Uterus (tissue), 4 donors: ENCODE measurements around the gene STK25. TPM values are rescaled to one million over a fixed set of nuclear protein-coding genes. Genes with fewer than 3 reads are reported as not detected.

Experiments
- DNase-seq, 2 donors: peaks; one replicate each; pipeline ENCODE4 v3.0.0-alpha.2; 2019 to 2020
- H3K27ac ChIP-seq, 2 donors: fragments of 200-600 bp; sonication (generic); 1 replicate in 1 of 2; 2 replicates in 1 of 2; pipeline ENCODE4 v1.5.1; 2016 to 2018
- H3K27me3 ChIP-seq, 2 donors: fragments of 200-600 bp; sonication (generic); one replicate each; pipeline ENCODE4 v1.5.1; 2018 to 2019; ENCODE audit warnings: control low read depth in 1 of 2
- H3K36me3 ChIP-seq, 2 donors: fragments of 200-600 bp; sonication (generic); one replicate each; pipeline ENCODE4 v1.5.1; 2019; ENCODE audit warnings: control low read depth in 1 of 2
- H3K4me1 ChIP-seq, 2 donors: fragments of 200-600 bp; sonication (generic); one replicate each; pipeline ENCODE4 v1.5.1; 2018 to 2019; ENCODE audit warnings: control low read depth in 1 of 2
- H3K4me3 ChIP-seq, 2 donors: fragments of 200-600 bp; sonication (generic); 1 replicate in 1 of 2; 2 replicates in 1 of 2; pipeline ENCODE4 v1.5.1; 2018 to 2019; ENCODE audit warnings: mild to moderate bottlenecking in 1 of 2
- H3K9me3 ChIP-seq, 2 donors: fragments of 200-600 bp; sonication (generic); one replicate each; pipeline ENCODE4 v1.5.1; 2019; ENCODE audit warnings: control low read depth in 1 of 2
- CTCF ChIP-seq, 4 experiments: fragments of 200-600 bp in 2 of 4; fragments of 450-650 bp in 2 of 4; sonication (generic) in 2 of 4; IDR thresholded peaks; one replicate each; pipeline ENCODE4 v1.5.1; 2016 to 2019; ENCODE audit warnings: antibody characterized with exemption in 4 of 4, mild to moderate bottlenecking in 2 of 4, moderate library complexity in 1 of 4
- POLR2A ChIP-seq, 2 donors: fragments of 450-650 bp; IDR thresholded peaks; one replicate each; pipeline ENCODE4 v1.6.1; 2016; ENCODE audit warnings: antibody characterized with exemption in 2 of 2, mild to moderate bottlenecking in 1 of 2, moderate library complexity in 1 of 2
- intact Hi-C: fragments of 100-400 bp; cut with DNase I; formaldehyde crosslinking; loops from one replicate; pipeline ENCODE4 v1.15.1; 2023; ENCODE audit warnings: low total_unique reads
- total RNA-seq, 4 donors: library from RNA; depleted of rRNA in 3 of 4; stranded (reverse); fragments of >200 nt in 3 of 4; gene quantifications; one replicate each; pipeline versions ENCODE4 v1.1.0 to v1.2.4, GENCODE V29; 2014 to 2023
- donor health status: DM: yes; HTN: yes; CAD: no.

STK25 gene
- total RNA-seq, 4 donors from 2014 or later, result 77.6 to 191 (median 165) TPM

GRCh38 chr2:241553981-241554380 is 45.6 kb upstream of the STK25 start:
- Histone ChIP-seq H3K4me1 (no peaks in the 10 kb centered on the region), H3K36me3 (no peaks in the 10 kb centered on the region), H3K9me3 (peaks cover 0 to 6% of the 10 kb centered on the region in 2 donors), H3K27ac (no peak overlapping the region), H3K4me3 (no peak overlapping the region), H3K27me3 (no peaks in the 10 kb centered on the region)
- DNase-seq, result no peak
- intact Hi-C loops, result no loop called here
- no peak for TF ChIP-seq POLR2A (IDR thresholded peaks at IDR 0.05)
- no peak for TF ChIP-seq CTCF (IDR thresholded peaks at IDR 0.05)

- H3K4me3 ChIP-seq, result no peak overlapping the region
- TF ChIP-seq CTCF (IDR thresholded peaks at IDR 0.05), result no peak
- TF ChIP-seq POLR2A (IDR thresholded peaks at IDR 0.05), result no peak
- no peak overlapping the region for H3K27ac ChIP-seq
- H3K9me3 ChIP-seq, result peaks cover 0 to 6% of the 10 kb centered on the region in 2 donors
- H3K4me1 ChIP-seq, result no peaks in the 10 kb centered on the region
- no peaks in the 10 kb centered on the region for H3K36me3 ChIP-seq
- no peak for DNase-seq
- intact Hi-C loops, result no loop called here
- no peaks in the 10 kb centered on the region for H3K27me3 ChIP-seq
Observed at GRCh38 chr2:241553512-241553830, 45.1 kb upstream of the STK25 start.

GRCh38 chr2:241551998-241552737 is 43.8 kb upstream of the STK25 start:
- no peaks in the 10 kb centered on the region for H3K27me3 ChIP-seq
- DNase-seq, result no peak
- intact Hi-C loops, result no loop called here
- peaks cover 0 to 5% of the 10 kb centered on the region in 2 donors for H3K4me1 ChIP-seq
- no peak overlapping the region for H3K27ac ChIP-seq
- H3K36me3 ChIP-seq, result no peaks in the 10 kb centered on the region
- H3K9me3 ChIP-seq, result peaks cover 0 to 6% of the 10 kb centered on the region in 2 donors
- H3K4me3 ChIP-seq, result no peak overlapping the region
- TF ChIP-seq POLR2A (IDR thresholded peaks at IDR 0.05) (no peak), CTCF (IDR thresholded peaks at IDR 0.05) (no peak)

GRCh38 chr2:241551599-241551997 is 43.2 kb upstream of the STK25 start:
- no peak overlapping the region for H3K4me3 ChIP-seq
- H3K4me1 ChIP-seq, result peaks cover 0 to 11% of the 10 kb centered on the region in 2 donors
- no peaks in the 10 kb centered on the region for H3K36me3 ChIP-seq
- DNase-seq, result no peak
- H3K27me3 ChIP-seq, result no peaks in the 10 kb centered on the region
- intact Hi-C loops, result no loop called here
- peaks cover 0 to 2% of the 10 kb centered on the region in 2 donors for H3K9me3 ChIP-seq
- TF ChIP-seq CTCF (IDR thresholded peaks at IDR 0.05) (no peak), POLR2A (IDR thresholded peaks at IDR 0.05) (no peak)
- H3K27ac ChIP-seq, result no peak overlapping the region

GRCh38 chr2:241550616-241551580 is 42.5 kb upstream of the STK25 start:
- Histone ChIP-seq H3K36me3 (no peaks in the 10 kb centered on the region), H3K4me3 (no peak overlapping the region), H3K4me1 (peaks cover 0 to 14% of the 10 kb centered on the region in 2 donors), H3K9me3 (no peaks in the 10 kb centered on the region), H3K27me3 (no peaks in the 10 kb centered on the region), H3K27ac (no peak overlapping the region)
- no peak for TF ChIP-seq CTCF (IDR thresholded peaks at IDR 0.05)
- DNase-seq, result no peak
- intact Hi-C loops, result no loop called here
